Measurements from ENCODE around the gene FAM153A.
"Not testable (repeated sequence)": the region's sequence is repeated elsewhere in the genome, so short reads cannot be mapped to it uniquely, and the experiment has no call there.

The FAM153A gene

DNA sequence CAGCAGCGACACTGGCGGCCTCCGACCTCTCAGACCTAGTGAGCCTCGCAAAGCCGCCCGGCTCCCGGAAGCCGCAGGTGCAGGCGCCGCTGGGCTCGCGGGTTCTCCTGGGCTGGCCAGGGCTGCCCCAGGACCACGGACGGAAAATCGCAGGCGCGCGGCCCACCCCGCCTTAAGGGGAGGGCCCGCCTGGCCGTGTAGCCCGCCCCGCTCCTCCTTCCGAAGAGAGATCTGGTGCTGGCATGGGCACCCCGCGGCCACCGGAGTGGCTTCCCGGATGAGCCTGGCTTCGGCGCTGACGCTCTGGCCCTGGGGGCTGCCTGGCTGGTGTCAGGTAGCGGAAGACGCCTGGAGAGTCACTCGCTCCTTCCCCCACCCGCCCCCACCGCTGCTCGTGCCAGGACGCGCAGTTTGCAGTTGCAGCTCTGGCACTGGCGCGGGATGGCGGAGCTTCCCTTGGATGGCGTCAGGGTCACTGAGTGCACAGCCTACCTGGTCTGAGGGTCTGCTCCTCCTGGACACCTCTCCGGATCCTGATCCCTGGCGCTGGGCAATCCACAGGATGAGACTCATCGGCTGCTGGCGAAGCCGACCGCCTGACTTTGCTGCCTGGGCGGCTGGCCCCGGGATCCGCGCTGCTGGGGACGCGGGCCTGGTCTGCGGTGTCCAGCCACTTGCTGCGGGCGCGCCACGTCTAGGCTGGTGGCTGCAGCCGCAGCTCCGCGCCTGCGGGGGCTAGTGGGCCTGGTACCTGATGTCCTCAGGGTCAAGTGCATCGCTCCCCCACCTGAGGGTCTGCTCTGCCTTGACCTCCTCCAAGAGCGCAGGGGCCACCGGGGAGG lies at the start of gene FAM153A:
FAM153A (minus strand) TSS at position 108 of the 842 bp plus-strand sequence.
- TF ChIP-seq, protein P1, sequence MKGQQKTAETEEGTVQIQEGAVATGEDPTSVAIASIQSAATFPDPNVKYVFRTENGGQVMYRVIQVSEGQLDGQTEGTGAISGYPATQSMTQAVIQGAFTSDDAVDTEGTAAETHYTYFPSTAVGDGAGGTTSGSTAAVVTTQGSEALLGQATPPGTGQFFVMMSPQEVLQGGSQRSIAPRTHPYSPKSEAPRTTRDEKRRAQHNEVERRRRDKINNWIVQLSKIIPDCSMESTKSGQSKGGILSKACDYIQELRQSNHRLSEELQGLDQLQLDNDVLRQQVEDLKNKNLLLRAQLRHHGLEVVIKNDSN (IDR thresholded peaks at IDR 0.05), result not testable (repeated sequence)
- TF ChIP-seq NFIC (IDR thresholded peaks at IDR 0.05); ZBTB7A (IDR thresholded peaks at IDR 0.05; ENCODE audit: low read depth): not testable (repeated sequence)
